ENCODE data around the gene SDC1. TPM values are rescaled to one million over a fixed set of nuclear protein-coding genes. Genes with fewer than 3 reads are reported as not detected.

SDC1 gene
- total RNA-seq, 3 donors from 2014 or later, result 65.3 to 170 (median 162) TPM

DNA sequence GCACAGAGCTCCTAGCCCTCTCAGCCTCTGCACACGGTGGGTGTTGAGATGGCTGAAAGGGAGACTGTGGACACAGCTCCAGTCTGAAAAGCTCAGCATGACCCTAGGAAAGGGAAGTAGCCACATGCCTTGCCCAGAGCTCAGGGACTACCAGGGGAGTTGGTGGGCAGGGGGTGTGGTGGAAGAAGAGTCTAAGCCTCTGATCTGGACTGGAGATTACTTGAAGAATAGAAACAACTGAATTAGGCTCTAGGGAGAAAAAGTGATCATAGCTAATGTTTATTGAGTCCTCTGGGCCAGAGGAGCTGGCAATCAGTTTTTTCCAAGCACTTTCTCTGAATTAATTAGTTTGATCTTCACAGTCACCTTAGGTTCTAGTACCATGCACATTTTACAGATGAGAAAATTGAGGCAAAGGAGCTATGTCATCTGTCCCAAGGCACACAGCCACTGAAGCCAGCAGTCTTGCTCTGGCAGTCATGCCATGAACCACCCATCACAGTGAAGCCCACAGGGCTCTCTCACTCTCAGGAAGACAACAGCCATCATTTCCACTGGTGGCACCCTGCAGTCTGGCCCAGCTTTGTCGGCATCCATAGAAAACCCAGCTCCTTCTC, 10.3 kb downstream of the SDC1 start:
- ATAC-seq (no peak), DNase-seq (no peak)
- H3K4me3 ChIP-seq, result no peak overlapping the region
- H3K36me3 ChIP-seq (ENCODE audit: low read depth), result no peaks in the 10 kb centered on the region
- no peaks in the 10 kb centered on the region for H3K9me3 ChIP-seq
- TF ChIP-seq, protein P1, sequence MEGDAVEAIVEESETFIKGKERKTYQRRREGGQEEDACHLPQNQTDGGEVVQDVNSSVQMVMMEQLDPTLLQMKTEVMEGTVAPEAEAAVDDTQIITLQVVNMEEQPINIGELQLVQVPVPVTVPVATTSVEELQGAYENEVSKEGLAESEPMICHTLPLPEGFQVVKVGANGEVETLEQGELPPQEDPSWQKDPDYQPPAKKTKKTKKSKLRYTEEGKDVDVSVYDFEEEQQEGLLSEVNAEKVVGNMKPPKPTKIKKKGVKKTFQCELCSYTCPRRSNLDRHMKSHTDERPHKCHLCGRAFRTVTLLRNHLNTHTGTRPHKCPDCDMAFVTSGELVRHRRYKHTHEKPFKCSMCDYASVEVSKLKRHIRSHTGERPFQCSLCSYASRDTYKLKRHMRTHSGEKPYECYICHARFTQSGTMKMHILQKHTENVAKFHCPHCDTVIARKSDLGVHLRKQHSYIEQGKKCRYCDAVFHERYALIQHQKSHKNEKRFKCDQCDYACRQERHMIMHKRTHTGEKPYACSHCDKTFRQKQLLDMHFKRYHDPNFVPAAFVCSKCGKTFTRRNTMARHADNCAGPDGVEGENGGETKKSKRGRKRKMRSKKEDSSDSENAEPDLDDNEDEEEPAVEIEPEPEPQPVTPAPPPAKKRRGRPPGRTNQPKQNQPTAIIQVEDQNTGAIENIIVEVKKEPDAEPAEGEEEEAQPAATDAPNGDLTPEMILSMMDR (IDR thresholded peaks at IDR 0.05), result no peak
- intact Hi-C loops (cut with DNase I, micrococcal nuclease), result no loop called here
- peaks cover 38% of the 10 kb centered on the region for H3K4me1 ChIP-seq (ENCODE audit: low read depth)

DNA sequence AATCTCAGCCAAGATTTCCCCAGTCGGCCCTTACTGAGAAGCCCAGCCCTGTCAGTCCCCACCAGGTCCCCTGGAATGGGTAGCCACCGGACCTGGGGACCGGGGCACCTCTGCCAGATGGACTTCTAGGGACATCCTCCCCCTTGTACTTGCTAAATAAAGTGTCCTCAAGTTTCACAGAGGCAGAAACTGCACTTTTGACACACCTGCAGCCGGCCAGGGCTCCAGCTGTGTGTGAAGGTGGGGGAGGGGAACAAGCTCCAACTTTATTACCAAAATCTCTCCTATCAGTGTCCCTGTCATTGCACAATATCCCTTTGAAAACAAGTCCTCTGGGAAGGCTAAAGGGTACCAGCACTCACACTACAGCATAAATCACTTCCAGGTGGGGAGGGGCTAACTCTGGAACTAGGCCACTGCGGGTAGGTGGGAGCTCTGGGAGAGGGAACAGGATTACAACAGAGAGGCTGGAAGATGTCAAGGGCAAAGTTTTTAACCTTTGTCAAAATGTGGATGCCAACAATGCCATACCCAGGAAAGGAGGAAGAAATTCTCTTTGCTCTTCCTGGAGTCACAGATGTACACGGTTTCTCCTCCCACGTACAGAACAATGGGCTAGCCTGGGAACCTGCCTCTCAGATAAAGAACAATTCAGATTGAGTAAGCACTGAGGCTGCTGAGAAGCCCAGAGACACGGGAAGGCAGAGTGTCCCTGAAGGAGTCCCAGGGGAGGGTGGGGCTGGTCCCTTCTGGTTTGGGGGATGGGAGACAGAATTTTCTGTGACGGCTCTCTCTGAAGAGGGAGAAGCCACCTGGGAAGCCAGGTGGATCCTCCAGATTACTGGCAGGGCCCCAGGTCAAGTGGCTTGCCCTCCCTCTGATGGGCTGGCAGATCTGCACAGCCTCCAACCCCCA, 11.0 kb downstream of the SDC1 start:
- intact Hi-C loops (cut with DNase I, micrococcal nuclease), result no loop called here
- Histone ChIP-seq H3K4me3 (no peak overlapping the region), H3K4me1 (ENCODE audit: low read depth) (peaks cover 46% of the 10 kb centered on the region), H3K36me3 (ENCODE audit: low read depth) (no peaks in the 10 kb centered on the region), H3K9me3 (no peaks in the 10 kb centered on the region)
- DNase-seq (peak in 2 of 3 donors; percentile 41 to 46), ATAC-seq (peak; percentile 57)
- TF ChIP-seq, protein P1 (IDR thresholded peaks at IDR 0.05), result no peak

DNA sequence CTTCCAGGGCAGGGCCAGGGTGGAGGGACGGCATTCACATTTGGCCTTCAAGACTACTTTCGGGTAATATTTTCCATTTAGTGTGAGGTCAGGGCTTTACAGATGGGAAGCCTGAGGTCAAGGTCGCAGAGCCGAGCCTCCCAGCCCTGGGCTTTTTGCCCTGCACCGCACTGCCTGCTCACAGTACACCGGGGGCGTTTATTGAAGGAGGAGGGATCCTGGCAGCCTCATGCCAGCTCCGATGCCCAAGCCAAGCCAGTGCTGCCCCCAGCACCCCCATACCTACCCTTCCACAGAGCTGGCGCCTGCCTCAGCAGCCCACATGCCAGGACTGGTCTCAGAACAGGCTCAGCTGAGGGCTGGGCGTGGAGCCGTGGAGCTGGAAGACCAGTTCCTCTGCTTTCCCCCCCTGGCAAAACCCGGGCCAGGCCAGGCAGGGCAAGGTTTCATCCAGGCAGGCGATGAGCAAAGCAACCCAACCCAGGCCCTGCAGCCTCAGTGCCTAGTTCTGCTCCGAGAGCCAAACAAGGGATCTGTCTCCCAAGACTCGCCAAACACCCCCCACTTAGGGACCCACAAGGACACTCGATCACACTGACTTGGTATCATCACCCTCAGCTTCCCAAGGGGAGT, 11.9 kb downstream of the SDC1 start:
- TF ChIP-seq, protein P1 (IDR thresholded peaks at IDR 0.05), result no peak
- Histone ChIP-seq H3K4me1 (ENCODE audit: low read depth) (peaks cover 50% of the 10 kb centered on the region), H3K4me3 (no peak overlapping the region), H3K9me3 (no peaks in the 10 kb centered on the region), H3K36me3 (ENCODE audit: low read depth) (no peaks in the 10 kb centered on the region)
- ATAC-seq (peak; percentile 5), DNase-seq (peak in 1 of 3 donors; percentile 61)
- intact Hi-C loops (cut with DNase I, micrococcal nuclease), result no loop called here

DNA sequence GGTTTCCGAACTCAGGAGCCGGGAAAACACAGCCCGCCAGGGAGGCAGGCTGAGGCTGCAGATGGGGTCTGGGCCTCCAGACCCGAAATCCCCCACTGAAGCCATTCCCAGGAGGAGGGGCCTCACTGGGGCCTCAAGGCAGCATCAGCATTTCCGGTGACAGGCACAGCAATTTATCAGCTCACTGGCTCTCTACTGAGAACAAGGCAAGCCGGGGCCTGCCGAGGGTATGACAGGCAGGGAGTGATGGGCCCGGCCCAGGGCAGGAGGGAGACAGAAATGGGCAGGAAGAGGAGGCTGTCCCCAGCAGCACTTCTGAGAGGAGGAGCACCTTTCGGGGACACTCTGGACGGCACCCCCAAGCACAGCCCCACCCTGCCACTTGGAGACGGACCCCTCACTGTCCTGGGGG, 12.5 kb downstream of the SDC1 start:
- DNase-seq (peak in 1 of 3 donors; percentile 36), ATAC-seq (no peak)
- peaks cover 45% of the 10 kb centered on the region for H3K4me1 ChIP-seq (ENCODE audit: low read depth)
- intact Hi-C loops (cut with DNase I, micrococcal nuclease), result no loop called here
- TF ChIP-seq, protein P1 (IDR thresholded peaks at IDR 0.05), result no peak
- H3K9me3 ChIP-seq, result no peaks in the 10 kb centered on the region
- no peak overlapping the region for H3K4me3 ChIP-seq
- no peaks in the 10 kb centered on the region for H3K36me3 ChIP-seq (ENCODE audit: low read depth)

DNA sequence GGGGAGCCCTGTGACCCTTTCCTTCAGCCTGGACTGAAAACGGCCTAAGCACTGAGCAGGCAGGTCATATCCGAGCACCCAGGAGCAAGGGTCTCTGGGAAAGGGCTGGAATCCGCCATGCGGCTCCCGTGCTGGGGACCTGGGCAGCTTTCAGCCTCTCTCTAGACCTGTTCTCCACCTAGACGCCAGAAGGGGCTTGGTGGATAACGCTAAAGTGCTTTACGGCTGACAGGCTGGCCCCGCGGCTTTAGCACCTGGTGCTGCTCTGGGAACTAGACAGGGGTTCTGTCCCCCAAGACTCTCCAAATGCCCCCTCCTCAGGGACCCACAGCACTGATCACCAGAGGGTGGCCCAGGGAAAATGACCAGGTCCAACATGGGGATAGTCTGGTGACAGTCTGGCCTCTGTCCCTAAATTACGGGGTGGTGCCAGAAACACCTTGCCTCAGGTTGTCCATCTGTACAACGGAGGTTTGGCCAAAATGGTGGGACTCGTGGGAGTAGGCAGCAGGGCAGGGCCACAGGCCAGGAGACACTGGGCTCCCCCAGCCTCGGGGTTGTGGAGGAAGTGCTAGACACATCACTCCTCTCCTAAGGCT, 13.0 kb downstream of the SDC1 start:
- intact Hi-C loops (cut with DNase I, micrococcal nuclease), result no loop called here
- no peak for ATAC-seq
- Histone ChIP-seq H3K4me3 (no peak overlapping the region), H3K36me3 (ENCODE audit: low read depth) (no peaks in the 10 kb centered on the region), H3K9me3 (no peaks in the 10 kb centered on the region), H3K4me1 (ENCODE audit: low read depth) (peaks cover 45% of the 10 kb centered on the region)
- DNase-seq, result peak in 1 of 3 donors; percentile 40
- TF ChIP-seq, protein P1 (IDR thresholded peaks at IDR 0.05), result no peak

All from mucosa of descending colon (tissue), 3 donors.